ENCODE results near the gene ZNF688. TPM values are rescaled to one million over a fixed set of nuclear protein-coding genes. Genes with fewer than 3 reads are reported as not detected.

ZNF688 gene
- total and polyA plus RNA-seq, 2 experiments from 2014 or later: 4.0 to 4.4 TPM

- Histone ChIP-seq H3F3A (replicated peaks; ENCODE audit: low read depth) (peaks cover 4% of the 10 kb centered on the region; the same call in 1 of the 2 replicates), H3K79me2 (replicated peaks; ENCODE audit: insufficient read depth) (0 out of 2 replicates have a peak, but pooled peaks cover 15% of the 10 kb centered on the region), H4K20me1 (replicated peaks; ENCODE audit: insufficient read depth) (peaks cover 10% of the 10 kb centered on the region; the same call in 1 of the 2 replicates), H3K36me3 (ENCODE audit: insufficient read depth) (0 out of 2 replicates have a peak, but pooled peaks cover 19% of the 10 kb centered on the region), H2AFZ (no peak overlapping the region), H3K4me2 (no peak overlapping the region), H3K4me1 (ENCODE audit: insufficient read depth) (0 out of 2 replicates have a peak, but pooled peaks cover 6% of the 10 kb centered on the region), H3K9me2 (ENCODE audit: insufficient read depth) (no peaks in the 10 kb centered on the region), H3K4me3 (no peak overlapping the region), H3K27ac (ENCODE audit: low read depth) (no peak overlapping the region), H3K27me3 (ENCODE audit: insufficient read depth) (no peaks in the 10 kb centered on the region)
- Mint-ChIP-seq H3K36me3 (ENCODE audit: low read depth) (peaks cover 56% of the 10 kb centered on the region), H3K4me3 (no peak overlapping the region), H3K4me1 (peaks cover 3% of the 10 kb centered on the region; the same call in 2 of the 3 replicates), H3K27me3 (ENCODE audit: insufficient read depth, low read depth, poor library complexity) (peaks cover 10% of the 10 kb centered on the region), H3K9me3 (no peaks in the 10 kb centered on the region; the same call in 2 of the 3 replicates), H3K27ac (no peak overlapping the region)
- TF ChIP-seq, protein P1, sequence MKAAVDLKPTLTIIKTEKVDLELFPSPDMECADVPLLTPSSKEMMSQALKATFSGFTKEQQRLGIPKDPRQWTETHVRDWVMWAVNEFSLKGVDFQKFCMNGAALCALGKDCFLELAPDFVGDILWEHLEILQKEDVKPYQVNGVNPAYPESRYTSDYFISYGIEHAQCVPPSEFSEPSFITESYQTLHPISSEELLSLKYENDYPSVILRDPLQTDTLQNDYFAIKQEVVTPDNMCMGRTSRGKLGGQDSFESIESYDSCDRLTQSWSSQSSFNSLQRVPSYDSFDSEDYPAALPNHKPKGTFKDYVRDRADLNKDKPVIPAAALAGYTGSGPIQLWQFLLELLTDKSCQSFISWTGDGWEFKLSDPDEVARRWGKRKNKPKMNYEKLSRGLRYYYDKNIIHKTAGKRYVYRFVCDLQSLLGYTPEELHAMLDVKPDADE (IDR thresholded peaks at IDR 0.05): no peak
- TF ChIP-seq, protein P2, sequence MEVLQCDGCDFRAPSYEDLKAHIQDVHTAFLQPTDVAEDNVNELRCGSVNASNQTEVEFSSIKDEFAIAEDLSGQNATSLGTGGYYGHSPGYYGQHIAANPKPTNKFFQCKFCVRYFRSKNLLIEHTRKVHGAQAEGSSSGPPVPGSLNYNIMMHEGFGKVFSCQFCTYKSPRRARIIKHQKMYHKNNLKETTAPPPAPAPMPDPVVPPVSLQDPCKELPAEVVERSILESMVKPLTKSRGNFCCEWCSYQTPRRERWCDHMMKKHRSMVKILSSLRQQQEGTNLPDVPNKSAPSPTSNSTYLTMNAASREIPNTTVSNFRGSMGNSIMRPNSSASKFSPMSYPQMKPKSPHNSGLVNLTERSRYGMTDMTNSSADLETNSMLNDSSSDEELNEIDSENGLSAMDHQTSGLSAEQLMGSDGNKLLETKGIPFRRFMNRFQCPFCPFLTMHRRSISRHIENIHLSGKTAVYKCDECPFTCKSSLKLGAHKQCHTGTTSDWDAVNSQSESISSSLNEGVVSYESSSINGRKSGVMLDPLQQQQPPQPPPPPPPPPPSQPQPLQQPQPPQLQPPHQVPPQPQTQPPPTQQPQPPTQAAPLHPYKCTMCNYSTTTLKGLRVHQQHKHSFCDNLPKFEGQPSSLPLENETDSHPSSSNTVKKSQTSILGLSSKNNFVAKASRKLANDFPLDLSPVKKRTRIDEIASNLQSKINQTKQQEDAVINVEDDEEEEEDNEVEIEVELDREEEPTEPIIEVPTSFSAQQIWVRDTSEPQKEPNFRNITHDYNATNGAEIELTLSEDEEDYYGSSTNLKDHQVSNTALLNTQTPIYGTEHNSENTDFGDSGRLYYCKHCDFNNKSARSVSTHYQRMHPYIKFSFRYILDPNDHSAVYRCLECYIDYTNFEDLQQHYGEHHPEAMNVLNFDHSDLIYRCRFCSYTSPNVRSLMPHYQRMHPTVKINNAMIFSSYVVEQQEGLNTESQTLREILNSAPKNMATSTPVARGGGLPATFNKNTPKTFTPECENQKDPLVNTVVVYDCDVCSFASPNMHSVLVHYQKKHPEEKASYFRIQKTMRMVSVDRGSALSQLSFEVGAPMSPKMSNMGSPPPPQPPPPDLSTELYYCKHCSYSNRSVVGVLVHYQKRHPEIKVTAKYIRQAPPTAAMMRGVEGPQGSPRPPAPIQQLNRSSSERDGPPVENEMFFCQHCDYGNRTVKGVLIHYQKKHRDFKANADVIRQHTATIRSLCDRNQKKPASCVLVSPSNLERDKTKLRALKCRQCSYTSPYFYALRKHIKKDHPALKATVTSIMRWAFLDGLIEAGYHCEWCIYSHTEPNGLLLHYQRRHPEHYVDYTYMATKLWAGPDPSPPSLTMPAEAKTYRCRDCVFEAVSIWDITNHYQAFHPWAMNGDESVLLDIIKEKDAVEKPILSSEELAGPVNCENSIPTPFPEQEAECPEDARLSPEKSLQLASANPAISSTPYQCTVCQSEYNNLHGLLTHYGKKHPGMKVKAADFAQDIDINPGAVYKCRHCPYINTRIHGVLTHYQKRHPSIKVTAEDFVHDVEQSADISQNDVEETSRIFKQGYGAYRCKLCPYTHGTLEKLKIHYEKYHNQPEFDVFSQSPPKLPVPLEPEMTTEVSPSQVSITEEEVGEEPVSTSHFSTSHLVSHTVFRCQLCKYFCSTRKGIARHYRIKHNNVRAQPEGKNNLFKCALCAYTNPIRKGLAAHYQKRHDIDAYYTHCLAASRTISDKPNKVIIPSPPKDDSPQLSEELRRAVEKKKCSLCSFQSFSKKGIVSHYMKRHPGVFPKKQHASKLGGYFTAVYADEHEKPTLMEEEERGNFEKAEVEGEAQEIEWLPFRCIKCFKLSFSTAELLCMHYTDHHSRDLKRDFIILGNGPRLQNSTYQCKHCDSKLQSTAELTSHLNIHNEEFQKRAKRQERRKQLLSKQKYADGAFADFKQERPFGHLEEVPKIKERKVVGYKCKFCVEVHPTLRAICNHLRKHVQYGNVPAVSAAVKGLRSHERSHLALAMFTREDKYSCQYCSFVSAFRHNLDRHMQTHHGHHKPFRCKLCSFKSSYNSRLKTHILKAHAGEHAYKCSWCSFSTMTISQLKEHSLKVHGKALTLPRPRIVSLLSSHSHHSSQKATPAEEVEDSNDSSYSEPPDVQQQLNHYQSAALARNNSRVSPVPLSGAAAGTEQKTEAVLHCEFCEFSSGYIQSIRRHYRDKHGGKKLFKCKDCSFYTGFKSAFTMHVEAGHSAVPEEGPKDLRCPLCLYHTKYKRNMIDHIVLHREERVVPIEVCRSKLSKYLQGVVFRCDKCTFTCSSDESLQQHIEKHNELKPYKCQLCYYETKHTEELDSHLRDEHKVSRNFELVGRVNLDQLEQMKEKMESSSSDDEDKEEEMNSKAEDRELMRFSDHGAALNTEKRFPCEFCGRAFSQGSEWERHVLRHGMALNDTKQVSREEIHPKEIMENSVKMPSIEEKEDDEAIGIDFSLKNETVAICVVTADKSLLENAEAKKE (CRISPR knock-in tag; IDR thresholded peaks at IDR 0.05): no peak
- no peak for TF ChIP-seq NANOG (IDR thresholded peaks at IDR 0.05; ENCODE audit: borderline replicate concordance)
- TF ChIP-seq JUNB (IDR thresholded peaks at IDR 0.05; ENCODE audit: unreplicated experiment): no peak
- TF ChIP-seq CTCF (conservative IDR thresholded peaks at IDR 0.05; ENCODE audit: low read depth in 2 of 2): no peak
- no peak for TF ChIP-seq ZNF114 (CRISPR knock-in tag; IDR thresholded peaks at IDR 0.05)
- TF ChIP-seq POLR2AphosphoS5 (IDR thresholded peaks at IDR 0.05; ENCODE audit: low read depth): no peak
- no peak for TF ChIP-seq CREB1 (CRISPR knock-in tag; IDR thresholded peaks at IDR 0.05; ENCODE audit: low read depth)
- no peak for TF ChIP-seq ZNF331 (CRISPR knock-in tag; IDR thresholded peaks at IDR 0.05; ENCODE audit: low read depth)
- TF ChIP-seq, protein P3, sequence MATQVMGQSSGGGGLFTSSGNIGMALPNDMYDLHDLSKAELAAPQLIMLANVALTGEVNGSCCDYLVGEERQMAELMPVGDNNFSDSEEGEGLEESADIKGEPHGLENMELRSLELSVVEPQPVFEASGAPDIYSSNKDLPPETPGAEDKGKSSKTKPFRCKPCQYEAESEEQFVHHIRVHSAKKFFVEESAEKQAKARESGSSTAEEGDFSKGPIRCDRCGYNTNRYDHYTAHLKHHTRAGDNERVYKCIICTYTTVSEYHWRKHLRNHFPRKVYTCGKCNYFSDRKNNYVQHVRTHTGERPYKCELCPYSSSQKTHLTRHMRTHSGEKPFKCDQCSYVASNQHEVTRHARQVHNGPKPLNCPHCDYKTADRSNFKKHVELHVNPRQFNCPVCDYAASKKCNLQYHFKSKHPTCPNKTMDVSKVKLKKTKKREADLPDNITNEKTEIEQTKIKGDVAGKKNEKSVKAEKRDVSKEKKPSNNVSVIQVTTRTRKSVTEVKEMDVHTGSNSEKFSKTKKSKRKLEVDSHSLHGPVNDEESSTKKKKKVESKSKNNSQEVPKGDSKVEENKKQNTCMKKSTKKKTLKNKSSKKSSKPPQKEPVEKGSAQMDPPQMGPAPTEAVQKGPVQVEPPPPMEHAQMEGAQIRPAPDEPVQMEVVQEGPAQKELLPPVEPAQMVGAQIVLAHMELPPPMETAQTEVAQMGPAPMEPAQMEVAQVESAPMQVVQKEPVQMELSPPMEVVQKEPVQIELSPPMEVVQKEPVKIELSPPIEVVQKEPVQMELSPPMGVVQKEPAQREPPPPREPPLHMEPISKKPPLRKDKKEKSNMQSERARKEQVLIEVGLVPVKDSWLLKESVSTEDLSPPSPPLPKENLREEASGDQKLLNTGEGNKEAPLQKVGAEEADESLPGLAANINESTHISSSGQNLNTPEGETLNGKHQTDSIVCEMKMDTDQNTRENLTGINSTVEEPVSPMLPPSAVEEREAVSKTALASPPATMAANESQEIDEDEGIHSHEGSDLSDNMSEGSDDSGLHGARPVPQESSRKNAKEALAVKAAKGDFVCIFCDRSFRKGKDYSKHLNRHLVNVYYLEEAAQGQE (IDR thresholded peaks at IDR 0.05; ENCODE audit: unreplicated experiment): no peak
- no peak for TF ChIP-seq EZH2 (IDR thresholded peaks at IDR 0.05; ENCODE audit: low read depth, unreplicated experiment)
- no peak for TF ChIP-seq EZH2phosphoT487 (IDR thresholded peaks at IDR 0.05; ENCODE audit: unreplicated experiment)
- TF ChIP-seq STAT1 (IDR thresholded peaks at IDR 0.05; ENCODE audit: unreplicated experiment): no peak
- DNase-seq (ENCODE audit: low spot score) (no peak), ATAC-seq (no peak)
Observed at GRCh38 chr16:30606004-30606403, 34.5 kb upstream of the ZNF688 start.

All from GM23338 (cell line).